ENCODE results near the gene ITGA2B. TPM values are rescaled to one million over a fixed set of nuclear protein-coding genes. Genes with fewer than 3 reads are reported as not detected.

ITGA2B gene
- total RNA-seq, 5 donors from 2014 or later (not counting 1 experiment from before 2014, with no cell fraction given): 0.41 to 3.9 (median 1.1) TPM

DNA sequence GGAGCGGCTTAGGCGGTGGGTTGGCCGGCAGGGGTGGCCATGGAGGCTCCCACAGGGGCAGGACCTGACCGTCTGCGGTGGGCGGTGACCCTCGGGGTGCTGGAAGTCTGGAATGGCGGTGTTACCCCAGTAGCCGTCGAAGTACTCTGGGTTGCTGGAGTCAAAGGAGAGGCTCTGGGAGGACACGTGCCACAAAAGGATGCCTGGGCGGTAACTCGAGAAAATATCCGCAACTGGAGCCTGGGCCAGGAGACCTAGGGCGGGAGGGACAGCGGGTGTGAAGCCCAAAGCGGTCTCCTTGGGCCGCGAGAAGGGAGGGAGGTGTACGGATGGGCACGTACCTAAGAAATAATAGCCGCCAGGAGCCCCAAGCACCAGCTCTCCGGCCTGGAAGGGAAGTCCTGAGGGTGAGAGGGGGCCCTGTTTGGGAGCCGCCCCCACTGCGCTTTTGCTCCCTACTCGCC, 4.6 kb downstream of the ITGA2B start:
- Mint-ChIP-seq H3K27me3 (peaks cover 5 to 7% of the 10 kb centered on the region in 2 donors), H3K36me3 (no peaks in the 10 kb centered on the region), H3K27ac (no peak overlapping the region), H3K9me3 (no peaks in the 10 kb centered on the region), H3K4me1 (peaks cover 13 to 22% (median 21%) of the 10 kb centered on the region in 3 donors), H3K4me3 (peak overlapping the region; percentile 68 to 77 (median 71))
- DNase-seq (peak in 1 of 35 experiments; percentile 13), ATAC-seq (replicated peaks in 1 of 4) (peak in 1 of 4 experiments; percentile 17)
- peak overlapping the region; percentile 53 to 57 for H3K4me3 ChIP-seq (ENCODE audit: control insufficient read depth in 1 of 2, extremely low read depth in 1 of 2, low read length in 1 of 2)
- peaks cover 2 to 17% of the 10 kb centered on the region in 2 experiments for H3K4me1 ChIP-seq (ENCODE audit: control insufficient read depth in 1 of 2, extremely low read depth in 1 of 2, insufficient read depth in 2 of 2, low read length in 2 of 2)
- ChIA-PET POLR2A (no interaction called here), CTCF (interaction anchor here in 1 of 2 donors (0.7 kb wide), 1 partner anchor 133 kb away, joined by 9 read pairs; no protein-coding TSS in a partner anchor)
- WGBS (ENCODE audit: insufficient coverage): 13% methylated on average over 26 of the region's 26 CpGs
- H3K27me3 ChIP-seq (replicated peaks in 1 of 2; ENCODE audit: control insufficient read depth in 2 of 2, extremely low read depth in 1 of 2, insufficient read depth in 2 of 2, low read length in 1 of 2): peaks cover 7 to 48% of the 10 kb centered on the region in 2 experiments
- H3K27ac ChIP-seq (ENCODE audit: low read length): no peak overlapping the region
- H3K36me3 ChIP-seq (ENCODE audit: control insufficient read depth in 2 of 2, extremely low read depth in 1 of 2, insufficient read depth in 1 of 2, low read length in 1 of 2): no peaks in the 10 kb centered on the region
- no peaks in the 10 kb centered on the region for H3K9me3 ChIP-seq

DNA sequence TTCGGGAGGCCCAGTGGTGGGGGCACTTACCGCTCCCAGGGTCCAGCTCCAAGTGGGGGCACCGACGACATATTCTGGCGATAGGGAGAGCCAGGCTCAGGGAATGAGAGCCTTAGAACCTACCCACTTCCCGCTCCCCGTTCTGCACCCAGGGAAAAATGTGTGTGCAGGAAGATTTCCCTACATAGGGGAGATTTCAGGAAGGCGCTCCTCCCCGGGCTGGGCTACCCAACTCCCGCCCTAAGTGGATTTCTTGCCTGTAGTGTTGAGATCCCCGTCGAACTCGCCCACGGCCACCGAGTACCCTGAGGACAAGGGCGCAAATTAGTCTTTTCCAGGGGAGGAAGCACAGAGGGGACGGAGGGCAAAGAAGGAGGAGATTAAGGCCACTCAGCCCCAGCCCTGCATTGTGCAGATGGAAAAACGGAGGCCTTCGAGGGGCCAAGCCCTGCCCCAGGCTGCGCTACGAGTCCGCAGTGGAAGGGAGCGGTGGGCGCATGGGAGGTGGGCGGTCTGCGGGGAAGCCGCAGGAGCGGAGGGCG, 5.1 kb downstream of the ITGA2B start:
- DNase-seq: no peak
- H3K36me3 Mint-ChIP-seq: no peaks in the 10 kb centered on the region
- peaks cover under 1 to 7% of the 10 kb centered on the region in 2 donors for H3K27me3 Mint-ChIP-seq
- Histone ChIP-seq H3K9me3 (no peaks in the 10 kb centered on the region), H3K27me3 (replicated peaks in 1 of 2; ENCODE audit: control insufficient read depth in 2 of 2, extremely low read depth in 1 of 2, insufficient read depth in 2 of 2, low read length in 1 of 2) (peaks cover 7 to 51% of the 10 kb centered on the region in 2 experiments), H3K4me3 (ENCODE audit: control insufficient read depth in 1 of 2, extremely low read depth in 1 of 2, low read length in 1 of 2) (no peak overlapping the region), H3K4me1 (ENCODE audit: control insufficient read depth in 1 of 2, extremely low read depth in 1 of 2, insufficient read depth in 2 of 2, low read length in 2 of 2) (peaks cover 2 to 17% of the 10 kb centered on the region in 2 experiments), H3K27ac (ENCODE audit: low read length) (no peak overlapping the region), H3K36me3 (ENCODE audit: control insufficient read depth in 2 of 2, extremely low read depth in 1 of 2, insufficient read depth in 1 of 2, low read length in 1 of 2) (no peaks in the 10 kb centered on the region)
- no peak overlapping the region for H3K27ac Mint-ChIP-seq
- ChIA-PET POLR2A (no interaction called here), CTCF (no interaction called here)
- peaks cover 11 to 17% (median 16%) of the 10 kb centered on the region in 3 donors for H3K4me1 Mint-ChIP-seq
- 69% methylated on average over 21 of the region's 29 CpGs for WGBS (ENCODE audit: insufficient coverage)
- H3K4me3 Mint-ChIP-seq: peak overlapping the region; percentile 58 to 77 (median 66)
- ATAC-seq (replicated peaks in 1 of 4): no peak
- H3K9me3 Mint-ChIP-seq: no peaks in the 10 kb centered on the region

DNA sequence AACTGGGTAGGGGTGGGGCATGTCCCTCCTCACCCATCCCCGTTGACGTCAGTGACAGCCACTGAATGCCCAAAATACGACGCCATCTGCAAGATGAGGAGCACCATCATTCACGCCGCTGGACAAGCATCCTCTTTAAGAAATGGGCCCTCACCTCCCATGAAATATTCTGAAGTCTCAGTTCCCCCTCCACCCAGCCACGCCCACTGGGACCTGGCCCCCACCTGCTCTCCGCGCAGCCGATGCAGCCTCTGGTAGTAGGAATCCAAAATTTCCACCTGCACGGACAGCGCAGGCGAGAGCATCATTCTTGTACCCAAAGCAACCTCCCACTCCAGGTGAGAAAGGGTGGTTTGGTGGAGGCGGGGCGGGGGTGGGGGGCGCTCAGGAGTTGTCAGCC, 5.6 kb downstream of the ITGA2B start:
- Mint-ChIP-seq H3K9me3 (no peaks in the 10 kb centered on the region), H3K4me1 (peaks cover 11 to 15% (median 15%) of the 10 kb centered on the region in 3 donors), H3K27ac (no peak overlapping the region), H3K27me3 (peaks cover 0 to 7% of the 10 kb centered on the region in 2 donors), H3K4me3 (no peak overlapping the region), H3K36me3 (no peaks in the 10 kb centered on the region)
- CTCF ChIA-PET: no interaction called here
- Histone ChIP-seq H3K4me3 (ENCODE audit: control insufficient read depth in 1 of 2, extremely low read depth in 1 of 2, low read length in 1 of 2) (no peak overlapping the region), H3K27me3 (replicated peaks in 1 of 2; ENCODE audit: control insufficient read depth in 2 of 2, extremely low read depth in 1 of 2, insufficient read depth in 2 of 2, low read length in 1 of 2) (peaks cover 7 to 51% of the 10 kb centered on the region in 2 experiments), H3K9me3 (no peaks in the 10 kb centered on the region), H3K36me3 (ENCODE audit: control insufficient read depth in 2 of 2, extremely low read depth in 1 of 2, insufficient read depth in 1 of 2, low read length in 1 of 2) (no peaks in the 10 kb centered on the region), H3K27ac (ENCODE audit: low read length) (no peak overlapping the region), H3K4me1 (ENCODE audit: control insufficient read depth in 1 of 2, extremely low read depth in 1 of 2, insufficient read depth in 2 of 2, low read length in 2 of 2) (peaks cover 2 to 17% of the 10 kb centered on the region in 2 experiments)
- no peak for ATAC-seq (replicated peaks in 1 of 4)
- no peak for DNase-seq
- WGBS (ENCODE audit: insufficient coverage): 90% methylated on average over 4 of the region's 16 CpGs
- POLR2A ChIA-PET: no interaction called here

DNA sequence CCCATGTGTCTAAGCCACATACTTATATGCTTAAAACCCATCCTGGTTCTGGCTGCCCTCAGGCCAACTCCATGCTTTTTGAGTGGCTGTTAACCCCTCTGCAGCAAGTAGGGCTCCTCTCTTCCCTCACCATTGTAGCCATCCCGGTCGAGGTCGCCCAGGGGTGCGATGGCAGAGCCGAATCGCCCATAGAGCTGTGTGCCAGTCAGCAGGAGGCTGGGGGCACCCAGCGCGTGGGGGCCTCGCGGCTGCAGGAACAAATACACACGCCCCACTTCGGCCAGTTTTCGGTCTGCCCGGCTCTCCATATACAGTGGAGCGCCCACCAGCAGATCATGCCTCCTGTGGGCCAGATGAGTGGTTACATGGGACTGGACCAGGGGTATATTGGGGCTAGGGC, 6.1 kb downstream of the ITGA2B start:
- H3K4me3 ChIP-seq (ENCODE audit: control insufficient read depth in 1 of 2, extremely low read depth in 1 of 2, low read length in 1 of 2): no peak overlapping the region
- CTCF ChIA-PET: interaction anchor here in 1 of 2 donors (0.6 kb wide), 1 partner anchor 114 kb away, joined by 3 read pairs; no protein-coding TSS in a partner anchor

DNA sequence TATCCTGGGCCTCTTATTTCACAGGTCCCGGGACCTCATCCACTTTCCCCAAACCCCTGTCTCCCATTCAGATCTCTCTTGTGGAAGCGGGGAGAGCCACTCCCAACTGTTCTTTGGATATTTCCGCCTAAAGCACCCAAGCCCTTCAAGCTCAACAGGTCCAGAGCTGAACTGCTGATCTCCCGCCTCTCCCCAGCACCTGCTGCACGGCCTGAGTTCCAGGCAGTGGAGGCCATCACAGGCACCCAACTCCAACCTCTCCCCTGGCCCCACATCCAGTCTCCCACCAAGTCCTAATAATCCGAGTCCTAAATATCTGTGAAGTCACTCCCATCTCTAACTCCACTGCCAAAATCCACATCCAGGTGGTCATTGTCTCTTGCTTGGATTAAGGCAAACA, 6.5 kb downstream of the ITGA2B start:
- peaks cover 11 to 15% (median 15%) of the 10 kb centered on the region in 3 donors for H3K4me1 Mint-ChIP-seq
- H3K36me3 Mint-ChIP-seq: no peaks in the 10 kb centered on the region
- WGBS (ENCODE audit: insufficient coverage): 91% methylated on average over 6 of the region's 6 CpGs
- H3K4me3 Mint-ChIP-seq: no peak overlapping the region
- no peaks in the 10 kb centered on the region for H3K9me3 Mint-ChIP-seq
- no peak overlapping the region for H3K27ac ChIP-seq (ENCODE audit: low read length)
- no peaks in the 10 kb centered on the region for H3K36me3 ChIP-seq (ENCODE audit: control insufficient read depth in 2 of 2, extremely low read depth in 1 of 2, insufficient read depth in 1 of 2, low read length in 1 of 2)
- H3K27me3 ChIP-seq (replicated peaks in 1 of 2; ENCODE audit: control insufficient read depth in 2 of 2, extremely low read depth in 1 of 2, insufficient read depth in 2 of 2, low read length in 1 of 2): peaks cover 7 to 51% of the 10 kb centered on the region in 2 experiments
- no peaks in the 10 kb centered on the region for H3K9me3 ChIP-seq
- ATAC-seq (replicated peaks in 1 of 4) (no peak), DNase-seq (no peak)
- ChIA-PET POLR2A (no interaction called here), CTCF (interaction anchor here in 1 of 2 donors (0.6 kb wide), 1 partner anchor 115 kb away, joined by 3 read pairs; no protein-coding TSS in a partner anchor)
- H3K27ac Mint-ChIP-seq: no peak overlapping the region
- H3K27me3 Mint-ChIP-seq: peaks cover 0 to 6% of the 10 kb centered on the region in 2 donors
- H3K4me3 ChIP-seq (ENCODE audit: control insufficient read depth in 1 of 2, extremely low read depth in 1 of 2, low read length in 1 of 2): no peak overlapping the region
- peaks cover 2 to 17% of the 10 kb centered on the region in 2 experiments for H3K4me1 ChIP-seq (ENCODE audit: control insufficient read depth in 1 of 2, extremely low read depth in 1 of 2, insufficient read depth in 2 of 2, low read length in 2 of 2)

More for the DNA sequence above, 6.1 kb downstream of the ITGA2B start:
- Histone ChIP-seq H3K4me1 (ENCODE audit: control insufficient read depth in 1 of 2, extremely low read depth in 1 of 2, insufficient read depth in 2 of 2, low read length in 2 of 2) (peaks cover 2 to 17% of the 10 kb centered on the region in 2 experiments), H3K27me3 (replicated peaks in 1 of 2; ENCODE audit: control insufficient read depth in 2 of 2, extremely low read depth in 1 of 2, insufficient read depth in 2 of 2, low read length in 1 of 2) (peaks cover 7 to 51% of the 10 kb centered on the region in 2 experiments), H3K9me3 (no peaks in the 10 kb centered on the region), H3K36me3 (ENCODE audit: control insufficient read depth in 2 of 2, extremely low read depth in 1 of 2, insufficient read depth in 1 of 2, low read length in 1 of 2) (no peaks in the 10 kb centered on the region), H3K27ac (ENCODE audit: low read length) (no peak overlapping the region)
- WGBS (ENCODE audit: insufficient coverage): 96% methylated on average over 6 of the region's 15 CpGs
- no peak for DNase-seq
- POLR2A ChIA-PET: no interaction called here
- no peak for ATAC-seq (replicated peaks in 1 of 4)
- Mint-ChIP-seq H3K9me3 (no peaks in the 10 kb centered on the region), H3K4me3 (no peak overlapping the region), H3K4me1 (peaks cover 11 to 15% (median 15%) of the 10 kb centered on the region in 3 donors), H3K27me3 (peaks cover 0 to 7% of the 10 kb centered on the region in 2 donors), H3K36me3 (no peaks in the 10 kb centered on the region), H3K27ac (no peak overlapping the region)

DNA sequence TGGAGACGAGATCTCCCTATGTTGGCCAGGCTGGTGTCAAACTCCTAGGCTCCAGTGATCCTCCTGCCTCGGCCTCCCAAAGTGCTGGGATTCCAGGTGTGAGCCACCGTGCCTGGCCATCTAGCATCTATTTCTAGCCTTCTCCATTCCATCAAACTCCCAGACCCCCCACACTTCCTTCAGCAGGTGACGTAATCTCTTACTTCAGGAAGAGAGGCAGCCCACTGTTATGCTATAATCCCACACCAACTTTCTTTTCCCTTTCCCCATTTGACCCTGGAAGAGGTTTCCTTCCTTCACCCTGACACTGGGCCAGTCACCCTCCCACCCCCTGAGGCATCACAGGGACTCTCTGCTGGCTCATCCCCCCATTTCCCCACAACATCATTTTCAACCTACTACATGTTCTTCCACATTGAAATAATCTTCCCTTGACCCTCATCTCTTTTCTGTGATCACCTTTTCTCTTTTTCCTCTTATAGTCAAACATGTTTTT, 7.6 kb downstream of the ITGA2B start:
- ChIA-PET CTCF (interaction anchor here in 1 of 2 donors (0.7 kb wide), 1 partner anchor 66 kb away, joined by 3 read pairs; no protein-coding TSS in a partner anchor), POLR2A (no interaction called here)
- H3K36me3 ChIP-seq (ENCODE audit: control insufficient read depth in 2 of 2, extremely low read depth in 1 of 2, insufficient read depth in 1 of 2, low read length in 1 of 2): no peaks in the 10 kb centered on the region
- no peak overlapping the region for H3K27ac Mint-ChIP-seq
- no peak overlapping the region for H3K4me3 Mint-ChIP-seq
- H3K4me1 ChIP-seq (ENCODE audit: control insufficient read depth in 1 of 2, extremely low read depth in 1 of 2, insufficient read depth in 2 of 2, low read length in 2 of 2): peaks cover 2 to 17% of the 10 kb centered on the region in 2 experiments
- H3K9me3 Mint-ChIP-seq: no peaks in the 10 kb centered on the region
- 100% methylated on average over 1 of the region's 4 CpGs for WGBS (ENCODE audit: insufficient coverage)
- no peak overlapping the region for H3K27ac ChIP-seq (ENCODE audit: low read length)
- DNase-seq (no peak), ATAC-seq (replicated peaks in 1 of 4) (no peak)
- H3K36me3 Mint-ChIP-seq: no peaks in the 10 kb centered on the region
- peaks cover 7 to 53% of the 10 kb centered on the region in 2 experiments for H3K27me3 ChIP-seq (replicated peaks in 1 of 2; ENCODE audit: control insufficient read depth in 2 of 2, extremely low read depth in 1 of 2, insufficient read depth in 2 of 2, low read length in 1 of 2)
- H3K4me3 ChIP-seq (ENCODE audit: control insufficient read depth in 1 of 2, extremely low read depth in 1 of 2, low read length in 1 of 2): no peak overlapping the region
- peaks cover 11 to 15% (median 13%) of the 10 kb centered on the region in 3 donors for H3K4me1 Mint-ChIP-seq
- H3K27me3 Mint-ChIP-seq: peaks cover 0 to 4% of the 10 kb centered on the region in 2 donors
- no peaks in the 10 kb centered on the region for H3K9me3 ChIP-seq

Measured in T-cell (primary cell).